SIG-M5 (cell line): Measurements from ENCODE around the gene MAGI1.

Source experiments
- DNase-seq: peaks from one replicate; lab custom pipeline; 2025; lab: John Stamatoyannopoulos, UW

Gene MAGI1

GRCh38 chr3:65712140-65712539 is 326.6 kb downstream of the MAGI1 start:
- no peak for DNase-seq

GRCh38 chr3:65706776-65707568 is 331.7 kb downstream of the MAGI1 start:
- no peak for DNase-seq

GRCh38 chr3:65706301-65706700 is 332.4 kb downstream of the MAGI1 start:
- no peak for DNase-seq

- DNase-seq: no peak
These were observed 334.9 kb downstream of the MAGI1 start for GRCh38 chr3:65703820-65704219.

- DNase-seq: no peak
These were observed 335.7 kb downstream of the MAGI1 start for GRCh38 chr3:65703026-65703425.

GRCh38 chr3:65702202-65702601 is 336.5 kb downstream of the MAGI1 start:
- no peak for DNase-seq

GRCh38 chr3:65701516-65701915 is 337.2 kb downstream of the MAGI1 start:
- no peak for DNase-seq

- DNase-seq: no peak
These were observed 349.3 kb downstream of the MAGI1 start for GRCh38 chr3:65689436-65689835.

- DNase-seq: no peak
These were observed 351.0 kb downstream of the MAGI1 start for GRCh38 chr3:65687741-65688140.

- DNase-seq: no peak
These were observed 353.0 kb downstream of the MAGI1 start for GRCh38 chr3:65685621-65686235.

- DNase-seq: no peak
These were observed 360.2 kb downstream of the MAGI1 start for GRCh38 chr3:65678516-65678915.

- DNase-seq: no peak
These were observed 361.2 kb downstream of the MAGI1 start for GRCh38 chr3:65677486-65678010.

GRCh38 chr3:65676580-65676979 is 362.1 kb downstream of the MAGI1 start:
- no peak for DNase-seq

- DNase-seq: no peak
These were observed 363.7 kb downstream of the MAGI1 start for GRCh38 chr3:65675011-65675410.

GRCh38 chr3:65674226-65674625 is 364.5 kb downstream of the MAGI1 start:
- DNase-seq: no peak

GRCh38 chr3:65672871-65673815 is 365.6 kb downstream of the MAGI1 start:
- no peak for DNase-seq

GRCh38 chr3:65672061-65672460 is 366.7 kb downstream of the MAGI1 start:
- no peak for DNase-seq

GRCh38 chr3:65671004-65671403 is 367.7 kb downstream of the MAGI1 start:
- DNase-seq: no peak

GRCh38 chr3:65669163-65669875 is 369.4 kb downstream of the MAGI1 start:
- no peak for DNase-seq

GRCh38 chr3:65667963-65668362 is 370.8 kb downstream of the MAGI1 start:
- DNase-seq: no peak

- DNase-seq: no peak
These were observed 372.1 kb downstream of the MAGI1 start for GRCh38 chr3:65666448-65667091.
